ENCODE results near the gene FAM25C. TPM values are rescaled to one million over a fixed set of nuclear protein-coding genes. Genes with fewer than 3 reads are reported as not detected.
"Not testable (repeated sequence)": the region's sequence is repeated elsewhere in the genome, so short reads cannot be mapped to it uniquely, and the experiment has no call there.

The FAM25C gene
- not detected for total RNA-seq

GRCh38 chr10:47999691-48000090 is at the start of gene FAM25C:
Gene FAM25C, minus strand, starts transcription at chr10:47999791. Its CDS starts 26 bp downstream, at chr10:47999765.
- POLR2A ChIA-PET, CTCF ChIA-PET: not testable (repeated sequence)

- POLR2A ChIA-PET, CTCF ChIA-PET: not testable (repeated sequence)
These were observed 45.0 kb upstream of the FAM25C start for GRCh38 chr10:48044557-48044956.

- CTCF ChIA-PET, POLR2A ChIA-PET: not testable (repeated sequence)
These were observed 31.8 kb upstream of the FAM25C start for GRCh38 chr10:48031390-48031789.

GRCh38 chr10:48002306-48002705 is 2.7 kb upstream of the FAM25C start:
- CTCF ChIA-PET, POLR2A ChIA-PET: not testable (repeated sequence)

GRCh38 chr10:47994045-47994444 is 5.5 kb downstream of the FAM25C start:
- CTCF ChIA-PET, POLR2A ChIA-PET: not testable (repeated sequence)

GRCh38 chr10:47992560-47992959 is 7.0 kb downstream of the FAM25C start:
- POLR2A ChIA-PET, CTCF ChIA-PET: not testable (repeated sequence)

GRCh38 chr10:47991706-47992105 is 7.9 kb downstream of the FAM25C start:
- CTCF ChIA-PET, POLR2A ChIA-PET: not testable (repeated sequence)

GRCh38 chr10:47990097-47990496 is 9.5 kb downstream of the FAM25C start:
- POLR2A ChIA-PET, CTCF ChIA-PET: not testable (repeated sequence)

- POLR2A ChIA-PET, CTCF ChIA-PET: not testable (repeated sequence)
These were observed 10.0 kb downstream of the FAM25C start for GRCh38 chr10:47989542-47989950.

GRCh38 chr10:47988718-47989541 is 10.7 kb downstream of the FAM25C start:
- CTCF ChIA-PET, POLR2A ChIA-PET: not testable (repeated sequence)

- POLR2A ChIA-PET, CTCF ChIA-PET: not testable (repeated sequence)
These were observed 11.6 kb downstream of the FAM25C start for GRCh38 chr10:47987952-47988351.

- POLR2A ChIA-PET, CTCF ChIA-PET: not testable (repeated sequence)
These were observed 13.0 kb downstream of the FAM25C start for GRCh38 chr10:47986413-47987230.

- CTCF ChIA-PET, POLR2A ChIA-PET: not testable (repeated sequence)
These were observed 24.2 kb downstream of the FAM25C start for GRCh38 chr10:47975409-47975808.

GRCh38 chr10:47973131-47973530 is 26.5 kb downstream of the FAM25C start:
- POLR2A ChIA-PET, result not testable (repeated sequence)

GRCh38 chr10:47972077-47972476 is 27.5 kb downstream of the FAM25C start:
- CTCF ChIA-PET, POLR2A ChIA-PET: not testable (repeated sequence)

More at GRCh38 chr10:47973131-47973530, 26.5 kb downstream of the FAM25C start:
- CTCF ChIA-PET, result not testable (repeated sequence)

GRCh38 chr10:47971598-47971997 is 28.0 kb downstream of the FAM25C start:
- POLR2A ChIA-PET, CTCF ChIA-PET: not testable (repeated sequence)

GRCh38 chr10:47970047-47970446 is 29.5 kb downstream of the FAM25C start:
- POLR2A ChIA-PET, CTCF ChIA-PET: not testable (repeated sequence)

GRCh38 chr10:47968988-47969387 is 30.6 kb downstream of the FAM25C start:
- CTCF ChIA-PET, POLR2A ChIA-PET: not testable (repeated sequence)

- POLR2A ChIA-PET, CTCF ChIA-PET: not testable (repeated sequence)
These were observed 35.1 kb downstream of the FAM25C start for GRCh38 chr10:47964280-47965063.

GRCh38 chr10:47962785-47963184 is 36.8 kb downstream of the FAM25C start:
- CTCF ChIA-PET, result not testable (repeated sequence)

GRCh38 chr10:47960699-47961098 is 38.9 kb downstream of the FAM25C start:
- POLR2A ChIA-PET, CTCF ChIA-PET: not testable (repeated sequence)

More at GRCh38 chr10:47962785-47963184, 36.8 kb downstream of the FAM25C start:
- POLR2A ChIA-PET, result not testable (repeated sequence)
